Astrocyte (in vitro differentiated cells and primary cell): ENCODE results near the gene BICD1. TPM values are rescaled to one million over a fixed set of nuclear protein-coding genes. Genes with fewer than 3 reads are reported as not detected.

ENCODE experiments used
- DNase-seq: peaks from one replicate; pipeline ENCODE4 v3.0.0-alpha.2; 2010; ENCODE audit warnings: low read depth
- FAIRE-seq: peaks from 2 replicates; lab custom pipeline; 2011; peaks lifted over from hg19 to GRCh38; lab: Jason Lieb, UNC
- H2AFZ ChIP-seq: 2 replicates; pipeline ENCODE4 v1.6.0; 2012; ENCODE audit warnings: low read depth, low read length, inconsistent platforms
- H3K27ac ChIP-seq: 2 replicates; pipeline ENCODE4 v1.5.1; 2011; ENCODE audit warnings: low read depth, low read length, inconsistent platforms
- H3K27me3 ChIP-seq: 2 replicates; pipeline ENCODE4 v1.6.0; 2011; ENCODE audit warnings: low read length, inconsistent platforms; ENCODE audit not compliant: insufficient read depth
- H3K36me3 ChIP-seq: 2 replicates; pipeline ENCODE4 v1.5.1; 2011; ENCODE audit warnings: low read length, inconsistent platforms; ENCODE audit not compliant: insufficient read depth
- H3K4me1 ChIP-seq: 2 replicates; pipeline ENCODE4 v1.5.1; 2011; ENCODE audit warnings: low read length, inconsistent platforms; ENCODE audit not compliant: insufficient read depth
- H3K4me2 ChIP-seq: 2 replicates; pipeline ENCODE4 v1.6.0; 2012; ENCODE audit warnings: low read length, inconsistent platforms
- H3K4me3 ChIP-seq: 2 replicates; pipeline ENCODE4 v1.5.1; 2011; ENCODE audit warnings: low read depth, mild to moderate bottlenecking, low read length, inconsistent platforms; ENCODE audit not compliant: insufficient read depth
- H3K79me2 ChIP-seq: 2 replicates; pipeline ENCODE4 v1.6.0; 2012; ENCODE audit warnings: mild to moderate bottlenecking, low read length, inconsistent platforms; ENCODE audit not compliant: insufficient read depth
- H3K9ac ChIP-seq: 2 replicates; pipeline ENCODE4 v1.6.0; 2012; ENCODE audit warnings: mild to moderate bottlenecking, low read length, inconsistent platforms
- H3K9me3 ChIP-seq: 2 replicates; pipeline ENCODE4 v1.5.1; 2012; ENCODE audit warnings: low read depth, mild to moderate bottlenecking, low read length, inconsistent platforms; ENCODE audit not compliant: insufficient read depth
- H4K20me1 ChIP-seq: 2 replicates; pipeline ENCODE4 v1.6.0; 2012; ENCODE audit warnings: low read length, inconsistent platforms; ENCODE audit not compliant: insufficient read depth
- H3K27ac Mint-ChIP-seq: one replicate; pipeline ENCODE4 v1.8.0; 2021; ENCODE audit warnings: mild to moderate bottlenecking, mixed read lengths; ENCODE audit not compliant: unreplicated experiment
- H3K27me3 Mint-ChIP-seq: one replicate; pipeline ENCODE4 v1.8.0; 2021; ENCODE audit warnings: low read depth, mixed read lengths; ENCODE audit not compliant: unreplicated experiment
- H3K36me3 Mint-ChIP-seq: one replicate; pipeline ENCODE4 v1.8.0; 2021; ENCODE audit warnings: low read depth, mixed read lengths; ENCODE audit not compliant: unreplicated experiment
- H3K4me1 Mint-ChIP-seq: one replicate; pipeline ENCODE4 v1.8.0; 2021; ENCODE audit warnings: low read depth, mixed read lengths; ENCODE audit not compliant: unreplicated experiment
- H3K4me3 Mint-ChIP-seq: one replicate; pipeline ENCODE4 v1.8.0; 2021; ENCODE audit warnings: mild to moderate bottlenecking, moderate library complexity, mixed read lengths; ENCODE audit not compliant: unreplicated experiment
- H3K9me3 Mint-ChIP-seq: one replicate; pipeline ENCODE4 v1.8.0; 2021; ENCODE audit warnings: mild to moderate bottlenecking, mixed read lengths; ENCODE audit not compliant: unreplicated experiment
- CTCF ChIP-seq: IDR thresholded peaks from 2 replicates; pipeline ENCODE4 v1.5.1; 2011; ENCODE audit warnings: low read depth, mild to moderate bottlenecking, inconsistent platforms, low read length, moderate library complexity; ENCODE audit not compliant: insufficient read depth
- EZH2 ChIP-seq: IDR thresholded peaks from 2 replicates; pipeline ENCODE4 v1.6.1; 2012; ENCODE audit warnings: mild to moderate bottlenecking, low read length, inconsistent platforms; ENCODE audit not compliant: insufficient read depth
- total RNA-seq: library from RNA; stranded (reverse); gene quantifications from 2 replicates; pipeline ENCODE4 v1.2.1, GENCODE V29; 2021

BICD1 gene
- total RNA-seq, 1 donor from 2014 or later, result 28.7 TPM

- Histone ChIP-seq H3K9ac (no peak overlapping the region), H3K36me3 (peaks cover 2% of the 10 kb centered on the region), H3K27me3 (no peaks in the 10 kb centered on the region), H2AFZ (no peak overlapping the region), H3K9me3 (no peaks in the 10 kb centered on the region), H4K20me1 (peaks cover 54% of the 10 kb centered on the region), H3K79me2 (peaks cover 78% of the 10 kb centered on the region), H3K4me3 (no peak overlapping the region), H3K4me1 (peaks cover 9% of the 10 kb centered on the region), H3K27ac (no peak overlapping the region), H3K4me2 (no peak overlapping the region)
- no peak overlapping the region for H3K4me3 Mint-ChIP-seq
- H3K9me3 Mint-ChIP-seq, result no peaks in the 10 kb centered on the region
- no peak overlapping the region for H3K27ac Mint-ChIP-seq
- FAIRE-seq (no peak), DNase-seq (no peak)
- TF ChIP-seq EZH2, result no peak
- no peak for TF ChIP-seq CTCF
- peaks cover 11% of the 10 kb centered on the region for H3K4me1 Mint-ChIP-seq
- no peaks in the 10 kb centered on the region for H3K27me3 Mint-ChIP-seq
- H3K36me3 Mint-ChIP-seq, result no peaks in the 10 kb centered on the region
Observed at GRCh38 chr12:32131666-32132065, 25.0 kb downstream of the BICD1 start.

GRCh38 chr12:32134101-32134888 lies 27.6 kb downstream of the BICD1 start:
- Histone ChIP-seq H3K27me3 (no peaks in the 10 kb centered on the region), H3K79me2 (peaks cover 84% of the 10 kb centered on the region), H3K4me2 (peak overlapping the region; percentile 70), H3K27ac (peak overlapping the region; percentile 63), H3K4me3 (no peak overlapping the region), H3K36me3 (peaks cover 2% of the 10 kb centered on the region), H4K20me1 (peaks cover 44% of the 10 kb centered on the region), H3K9me3 (no peaks in the 10 kb centered on the region), H2AFZ (no peak overlapping the region), H3K9ac (peak overlapping the region; percentile 45), H3K4me1 (peaks cover 13% of the 10 kb centered on the region)
- Mint-ChIP-seq H3K4me3 (no peak overlapping the region), H3K9me3 (no peaks in the 10 kb centered on the region), H3K36me3 (no peaks in the 10 kb centered on the region), H3K4me1 (peaks cover 7% of the 10 kb centered on the region), H3K27me3 (no peaks in the 10 kb centered on the region), H3K27ac (no peak overlapping the region)
- TF ChIP-seq EZH2, result no peak
- peak; percentile 7 for TF ChIP-seq CTCF
- peak; percentile 94 for DNase-seq
- FAIRE-seq, result no peak

- no peaks in the 10 kb centered on the region for H3K36me3 Mint-ChIP-seq
- Histone ChIP-seq H3K9me3 (no peaks in the 10 kb centered on the region), H3K36me3 (peaks cover under 1% of the 10 kb centered on the region), H4K20me1 (peaks cover 51% of the 10 kb centered on the region), H3K4me1 (peaks cover 20% of the 10 kb centered on the region), H3K4me3 (no peak overlapping the region), H3K27ac (no peak overlapping the region), H3K9ac (no peak overlapping the region), H2AFZ (no peak overlapping the region), H3K79me2 (peaks cover 84% of the 10 kb centered on the region), H3K4me2 (no peak overlapping the region), H3K27me3 (no peaks in the 10 kb centered on the region)
- H3K9me3 Mint-ChIP-seq, result no peaks in the 10 kb centered on the region
- DNase-seq, result no peak
- TF ChIP-seq CTCF (no peak), EZH2 (no peak)
- no peaks in the 10 kb centered on the region for H3K27me3 Mint-ChIP-seq
- no peak for FAIRE-seq
- H3K4me3 Mint-ChIP-seq, result no peak overlapping the region
- no peak overlapping the region for H3K27ac Mint-ChIP-seq
- peaks cover 11% of the 10 kb centered on the region for H3K4me1 Mint-ChIP-seq
Observed at GRCh38 chr12:32135967-32136366, 29.3 kb downstream of the BICD1 start.
